Astrocyte (in vitro differentiated cells and primary cell): ENCODE results near the gene FAM76B.

ENCODE experiments used
- EZH2 ChIP-seq: IDR thresholded peaks from 2 replicates; pipeline ENCODE4 v1.6.1; 2012; ENCODE audit warnings: mild to moderate bottlenecking, low read length, inconsistent platforms; ENCODE audit not compliant: insufficient read depth
- TF ChIP-seq, protein P1 (sequence below): IDR thresholded peaks from 2 replicates; pipeline ENCODE4 v1.5.1; 2011; ENCODE audit warnings: low read depth, mild to moderate bottlenecking, inconsistent platforms, low read length, moderate library complexity; ENCODE audit not compliant: insufficient read depth

GRCh38 chr11:95750101-95750500 lies 39.5 kb downstream of the FAM76B start:
- TF ChIP-seq, protein P1, sequence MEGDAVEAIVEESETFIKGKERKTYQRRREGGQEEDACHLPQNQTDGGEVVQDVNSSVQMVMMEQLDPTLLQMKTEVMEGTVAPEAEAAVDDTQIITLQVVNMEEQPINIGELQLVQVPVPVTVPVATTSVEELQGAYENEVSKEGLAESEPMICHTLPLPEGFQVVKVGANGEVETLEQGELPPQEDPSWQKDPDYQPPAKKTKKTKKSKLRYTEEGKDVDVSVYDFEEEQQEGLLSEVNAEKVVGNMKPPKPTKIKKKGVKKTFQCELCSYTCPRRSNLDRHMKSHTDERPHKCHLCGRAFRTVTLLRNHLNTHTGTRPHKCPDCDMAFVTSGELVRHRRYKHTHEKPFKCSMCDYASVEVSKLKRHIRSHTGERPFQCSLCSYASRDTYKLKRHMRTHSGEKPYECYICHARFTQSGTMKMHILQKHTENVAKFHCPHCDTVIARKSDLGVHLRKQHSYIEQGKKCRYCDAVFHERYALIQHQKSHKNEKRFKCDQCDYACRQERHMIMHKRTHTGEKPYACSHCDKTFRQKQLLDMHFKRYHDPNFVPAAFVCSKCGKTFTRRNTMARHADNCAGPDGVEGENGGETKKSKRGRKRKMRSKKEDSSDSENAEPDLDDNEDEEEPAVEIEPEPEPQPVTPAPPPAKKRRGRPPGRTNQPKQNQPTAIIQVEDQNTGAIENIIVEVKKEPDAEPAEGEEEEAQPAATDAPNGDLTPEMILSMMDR: no peak
- TF ChIP-seq EZH2: no peak
